GM21390 (cell line): ENCODE results near the gene ARHGAP11A.
"Not testable (repeated sequence)": the region's sequence is repeated elsewhere in the genome, so short reads cannot be mapped to it uniquely, and the experiment has no call there.

Experiments used
- ATAC-seq: cut with Tn5 transposase; IDR thresholded peaks from one replicate; pipeline ENCODE4 v1.9.1; 2021; ENCODE audit not compliant: unreplicated experiment

Gene ARHGAP11A

GRCh38 chr15:32615051-32615870, at the start of gene ARHGAP11A:
ARHGAP11A (plus strand) TSS chr15:32615504; CDS start chr15:32616212, 708 bp downstream.
- peak; percentile 73 for ATAC-seq

- not testable (repeated sequence) for ATAC-seq
These were observed 46.3 kb upstream of the ARHGAP11A start for GRCh38 chr15:32568988-32569387.

- not testable (repeated sequence) for ATAC-seq
These were observed 36.8 kb upstream of the ARHGAP11A start for GRCh38 chr15:32578482-32578881.

- not testable (repeated sequence) for ATAC-seq
These were observed 29.5 kb upstream of the ARHGAP11A start for GRCh38 chr15:32585844-32586243.

- not testable (repeated sequence) for ATAC-seq
These were observed 22.2 kb upstream of the ARHGAP11A start, which contains the start of gene GOLGA8N for GRCh38 chr15:32593151-32593550. GOLGA8N (plus strand) TSS chr15:32593456.

GRCh38 chr15:32609518-32609917, 5.8 kb upstream of the ARHGAP11A start:
- ATAC-seq: not testable (repeated sequence)

- ATAC-seq: not testable (repeated sequence)
These were observed 4.6 kb upstream of the ARHGAP11A start for GRCh38 chr15:32610719-32611118.

GRCh38 chr15:32614712-32615050, 623 bp upstream of the ARHGAP11A start:
- ATAC-seq: peak; percentile 27

GRCh38 chr15:32615871-32616426, 645 bp downstream of the ARHGAP11A start:
- ATAC-seq: peak; percentile 12

GRCh38 chr15:32636410-32636809, 21.1 kb downstream of the ARHGAP11A start:
- no peak for ATAC-seq

GRCh38 chr15:32636908-32637567, 21.7 kb downstream of the ARHGAP11A start:
- no peak for ATAC-seq

- ATAC-seq: no peak
These were observed 22.4 kb downstream of the ARHGAP11A start for GRCh38 chr15:32637704-32638103.

GRCh38 chr15:32641517-32642059, 26.3 kb downstream of the ARHGAP11A start, which contains the start of gene SCG5:
SCG5 (plus strand) TSS chr15:32641710; CDS start chr15:32643593, 1,883 bp downstream.
- no peak for ATAC-seq

- ATAC-seq: no peak
These were observed 27.5 kb downstream of the ARHGAP11A start for GRCh38 chr15:32642667-32643435.

GRCh38 chr15:32643907-32644445, 28.7 kb downstream of the ARHGAP11A start:
- no peak for ATAC-seq

GRCh38 chr15:32646291-32646690, 31.0 kb downstream of the ARHGAP11A start:
- ATAC-seq: no peak

- no peak for ATAC-seq
These were observed 34.0 kb downstream of the ARHGAP11A start for GRCh38 chr15:32649342-32649741.

- peak; percentile 71 for ATAC-seq
These were observed 36.0 kb downstream of the ARHGAP11A start for GRCh38 chr15:32651229-32651837.

- no peak for ATAC-seq
These were observed 36.9 kb downstream of the ARHGAP11A start for GRCh38 chr15:32652178-32652577.

- no peak for ATAC-seq
These were observed 40.8 kb downstream of the ARHGAP11A start for GRCh38 chr15:32656091-32656490.
